GM23248 (cell line): Measurements from ENCODE around the gene ZNF74. TPM values are rescaled to one million over a fixed set of nuclear protein-coding genes. Genes with fewer than 3 reads are reported as not detected.
"Not testable (repeated sequence)": the region's sequence is repeated elsewhere in the genome, so short reads cannot be mapped to it uniquely, and the experiment has no call there.

Source experiments
- DNase-seq: peaks from one replicate; pipeline ENCODE4 v3.0.0-alpha.2; 2015
- H2AFZ ChIP-seq: fragments of 200-600 bp; sonication (generic); 2 replicates; pipeline ENCODE4 v1.6.1; 2016; ENCODE audit warnings: antibody characterized with exemption
- H3F3A ChIP-seq: fragments of 200-600 bp; sonication (generic); 2 replicates; pipeline ENCODE4 v1.6.1; 2016; ENCODE audit warnings: mild to moderate bottlenecking, antibody characterized with exemption, mixed run types; ENCODE audit not compliant: insufficient read depth
- H3K27ac ChIP-seq: fragments of 200-600 bp; sonication (generic); 2 replicates; pipeline ENCODE4 v1.5.1; 2016; ENCODE audit warnings: mild to moderate bottlenecking
- H3K27me3 ChIP-seq: fragments of 200-600 bp; sonication (generic); replicated peaks from 2 replicates; pipeline ENCODE4 v1.6.1; 2016; ENCODE audit warnings: mild to moderate bottlenecking; ENCODE audit not compliant: insufficient read depth
- H3K36me3 ChIP-seq: fragments of 200-600 bp; sonication (generic); 2 replicates; pipeline ENCODE4 v1.6.1; 2016; ENCODE audit warnings: low read depth, mild to moderate bottlenecking
- H3K4me1 ChIP-seq: fragments of 200-600 bp; sonication (generic); 2 replicates; pipeline ENCODE4 v1.6.1; 2016; ENCODE audit warnings: mild to moderate bottlenecking; ENCODE audit not compliant: insufficient read depth
- H3K4me2 ChIP-seq: fragments of 200-600 bp; sonication (generic); one replicate; pipeline ENCODE4 v1.6.1; 2016; ENCODE audit warnings: mild to moderate bottlenecking; ENCODE audit not compliant: unreplicated experiment
- H3K4me3 ChIP-seq: fragments of 200-600 bp; sonication (generic); 2 replicates; pipeline ENCODE4 v1.5.1; 2016; ENCODE audit warnings: mild to moderate bottlenecking
- H3K79me2 ChIP-seq: fragments of 200-600 bp; sonication (generic); 2 replicates; pipeline ENCODE4 v1.6.1; 2016; ENCODE audit warnings: mild to moderate bottlenecking; ENCODE audit not compliant: insufficient read depth
- H3K9ac ChIP-seq: fragments of 200-600 bp; sonication (generic); 2 replicates; pipeline ENCODE4 v1.6.1; 2016; ENCODE audit warnings: mild to moderate bottlenecking
- H3K9me2 ChIP-seq: fragments of 200-600 bp; sonication (generic); 2 replicates; pipeline ENCODE4 v1.6.1; 2016; ENCODE audit warnings: mixed run types, mild to moderate bottlenecking, moderate library complexity; ENCODE audit not compliant: insufficient read depth
- H3K9me3 ChIP-seq: fragments of 200-600 bp; sonication (generic); one replicate; pipeline ENCODE4 v1.6.1; 2017; ENCODE audit warnings: low read depth
- H4K20me1 ChIP-seq: fragments of 200-600 bp; sonication (generic); 2 replicates; pipeline ENCODE4 v1.6.0; 2016; ENCODE audit not compliant: insufficient read depth
- EZH2 ChIP-seq: fragments of 200-600 bp; sonication (generic); IDR thresholded peaks from 2 replicates; pipeline ENCODE4 v1.6.1; 2018; ENCODE audit warnings: antibody characterized with exemption, mild to moderate bottlenecking; ENCODE audit not compliant: insufficient read depth, poor library complexity, severe bottlenecking
- EZH2phosphoT487 ChIP-seq: fragments of 200-600 bp; sonication (generic); IDR thresholded peaks from 2 replicates; pipeline ENCODE4 v1.6.1; 2018; ENCODE audit warnings: antibody characterized with exemption, moderate library complexity, mild to moderate bottlenecking, low read depth; ENCODE audit not compliant: insufficient read depth
- WGBS, 2 experiments: methylation state at CpG; one replicate each; pipeline ENCODE4 v1.1.6; 2015 to 2017; ENCODE audit warnings: low lambda C conversion rate in 2 of 2, low coverage in 1 of 2; ENCODE audit errors: missing lambda C conversion rate in 2 of 2; 5-methylcytosine and 5-hydroxymethylcytosine counted together
- in situ Hi-C: fragments of 300-500 bp; cut with MboI; formaldehyde crosslinking; loops from 2 replicates; pipeline ENCODE4 v1.15.0; 2020
- polyA plus RNA-seq: library from polyadenylated mRNA; unstranded; fragments of >200 nt; fragmentation: Nextera tagmentation; extraction: Ambion mirVana; gene quantifications from 2 replicates; pipeline ENCODE4 v1.2.1, GENCODE V29; 2016
- total RNA-seq: library from RNA; depleted of rRNA; stranded (reverse); fragments of >200 nt; shearing (Covaris generic); gene quantifications from 2 replicates; pipeline ENCODE4 v1.2.3, GENCODE V29; 2014; rRNA removed

The ZNF74 gene
- 8.0 and 11.5 TPM in 2 replicates for total RNA-seq
- polyA plus RNA-seq: 3.7 TPM in 2 replicates

- Histone ChIP-seq H4K20me1 (no peaks in the 10 kb centered on the region), H3K4me1 (peaks cover 4% of the 10 kb centered on the region; the same call in 1 of the 2 replicates), H3K27ac (0 out of 2 replicates have a peak within 1 kb of the TSS, but pooled peaks have one; percentile 22), H3K36me3 (no peaks in the 10 kb centered on the region), H3K4me3 (peak within 1 kb of the TSS; percentile 87), H3K9me3 (no peaks in the 10 kb centered on the region), H3K79me2 (peaks cover 26% of the 10 kb centered on the region), H3K9me2 (no peaks in the 10 kb centered on the region), H3F3A (peaks cover 18% of the 10 kb centered on the region), H3K27me3 (no peaks in the 10 kb centered on the region), H2AFZ (peak within 1 kb of the TSS; percentile 100), H3K4me2 (peak within 1 kb of the TSS; percentile 87), H3K9ac (peak within 1 kb of the TSS; percentile 78)
- in situ Hi-C loops: no loop called here
- WGBS, 2 experiments: 2 to 3% methylated on average over 68 to 71 of the region's 71 CpGs
- peak; percentile 97 for DNase-seq
- TF ChIP-seq EZH2phosphoT487 (no peak), EZH2 (no peak)
Observed at GRCh38 chr22:20393705-20394476, at the start of gene ZNF74. Gene ZNF74, plus strand, starts transcription at chr22:20394151. Its CDS starts 478 bp downstream, at chr22:20394629.

- H3K9me2 ChIP-seq, H2AFZ ChIP-seq, H3K27me3 ChIP-seq, H3F3A ChIP-seq, H3K9ac ChIP-seq, in situ Hi-C loops, H3K4me3 ChIP-seq, H4K20me1 ChIP-seq, H3K27ac ChIP-seq, H3K36me3 ChIP-seq, H3K79me2 ChIP-seq, DNase-seq, H3K4me2 ChIP-seq, H3K9me3 ChIP-seq, H3K4me1 ChIP-seq: not testable (repeated sequence)
- 73 to 74% methylated on average over 3 to 4 of the region's 7 CpGs for WGBS, 2 experiments
Observed at GRCh38 chr22:20346553-20346952, 47.4 kb upstream of the ZNF74 start.

- H4K20me1 ChIP-seq, H2AFZ ChIP-seq, in situ Hi-C loops, H3K4me3 ChIP-seq, H3K4me2 ChIP-seq, H3K36me3 ChIP-seq, H3K27ac ChIP-seq, H3K9me2 ChIP-seq, H3K27me3 ChIP-seq, H3K4me1 ChIP-seq, H3F3A ChIP-seq, H3K79me2 ChIP-seq, H3K9ac ChIP-seq, H3K9me3 ChIP-seq: not testable (repeated sequence)
- DNase-seq: peak; percentile 54
- 24 to 36% methylated on average over 4 to 6 of the region's 6 CpGs for WGBS, 2 experiments
Observed at GRCh38 chr22:20352536-20352935, 41.4 kb upstream of the ZNF74 start.

GRCh38 chr22:20354238-20354975 lies 39.5 kb upstream of the ZNF74 start:
- Histone ChIP-seq H2AFZ (no peak overlapping the region), H3K9ac (no peak overlapping the region), H3K79me2 (no peaks in the 10 kb centered on the region), H3K27me3 (no peaks in the 10 kb centered on the region), H3K27ac (no peak overlapping the region), H3K9me3 (no peaks in the 10 kb centered on the region), H3K4me3 (no peak overlapping the region), H3F3A (no peaks in the 10 kb centered on the region), H3K36me3 (no peaks in the 10 kb centered on the region), H3K9me2 (no peaks in the 10 kb centered on the region), H4K20me1 (no peaks in the 10 kb centered on the region), H3K4me2 (no peak overlapping the region), H3K4me1 (no peaks in the 10 kb centered on the region)
- in situ Hi-C loops: no loop called here
- DNase-seq: no peak
- TF ChIP-seq EZH2phosphoT487: no peak
- TF ChIP-seq EZH2: no peak
- WGBS, 2 experiments: 94 to 96% methylated on average over 39 to 81 of the region's 81 CpGs

GRCh38 chr22:20355939-20356636 lies 37.9 kb upstream of the ZNF74 start:
- H3K4me3 ChIP-seq, H2AFZ ChIP-seq, H3K27me3 ChIP-seq, in situ Hi-C loops, H3K9me3 ChIP-seq, DNase-seq, H3K9ac ChIP-seq, H3K4me2 ChIP-seq, H4K20me1 ChIP-seq, H3K4me1 ChIP-seq, H3F3A ChIP-seq, H3K9me2 ChIP-seq, H3K79me2 ChIP-seq, H3K27ac ChIP-seq, H3K36me3 ChIP-seq: not testable (repeated sequence)
- WGBS, 2 experiments: 95 to 100% methylated on average over 3 to 98 of the region's 98 CpGs

- not testable (repeated sequence) for H3K27me3 ChIP-seq
Observed at GRCh38 chr22:20356906-20357305, 37.0 kb upstream of the ZNF74 start.

More at GRCh38 chr22:20356906-20357305, 37.0 kb upstream of the ZNF74 start:
- H3K4me2 ChIP-seq, H3K4me3 ChIP-seq, H3K4me1 ChIP-seq, H2AFZ ChIP-seq, H3K79me2 ChIP-seq, H3K27ac ChIP-seq, H4K20me1 ChIP-seq, H3K36me3 ChIP-seq, H3K9me2 ChIP-seq, H3K9me3 ChIP-seq, in situ Hi-C loops, DNase-seq, H3F3A ChIP-seq, H3K9ac ChIP-seq: not testable (repeated sequence)
- 96 to 100% methylated on average over 1 to 66 of the region's 66 CpGs for WGBS, 2 experiments
